Measurements from ENCODE around the gene CCDC85B. TPM values are rescaled to one million over a fixed set of nuclear protein-coding genes. Genes with fewer than 3 reads are reported as not detected.
A peak's percentile ranks its signal among the peaks of the same experiment; 100 is the strongest.

Gene CCDC85B
- total RNA-seq, 1 donor from 2014 or later = 8.4 TPM

GRCh38 chr11:65857500-65857852 is 33.0 kb upstream of the CCDC85B start:
- DNase-seq (ENCODE audit: low spot score) = peak; percentile 52

GRCh38 chr11:65857853-65858680 is 32.4 kb upstream of the CCDC85B start, which contains the start of gene CFL1:
CFL1 (minus strand) TSS chr11:65858180; CDS start chr11:65858099, 81 bp downstream.
- DNase-seq (ENCODE audit: low spot score) = peak; percentile 99

GRCh38 chr11:65858681-65859087 is 31.8 kb upstream of the CCDC85B start:
- DNase-seq (ENCODE audit: low spot score) = no peak

GRCh38 chr11:65859095-65859811 is 31.2 kb upstream of the CCDC85B start:
- DNase-seq (ENCODE audit: low spot score) = peak; percentile 99

DNA sequence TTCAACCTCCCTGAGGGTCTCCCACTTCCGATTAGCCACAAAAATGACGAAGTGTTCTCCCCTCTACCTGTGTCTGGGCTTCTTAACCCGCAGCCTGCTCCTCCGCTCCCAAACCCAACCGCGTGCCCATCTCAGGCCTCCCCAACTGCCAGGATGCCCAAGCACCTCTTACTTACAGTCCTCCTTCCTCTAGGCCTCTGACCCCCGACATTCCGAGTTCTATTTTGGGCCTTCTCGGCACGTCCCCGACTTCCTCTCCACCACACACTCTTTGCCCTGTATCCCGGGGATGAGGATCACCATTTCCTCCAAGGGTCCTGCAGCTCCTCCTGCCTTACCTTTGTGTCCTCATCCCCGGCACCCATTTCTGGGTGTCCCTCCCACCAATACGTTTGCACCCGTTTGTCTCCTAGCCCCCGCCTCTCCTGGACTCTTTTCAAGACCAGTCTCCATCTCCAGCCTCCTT is 30.6 kb upstream of the CCDC85B start:
- DNase-seq (ENCODE audit: low spot score) = no peak

DNA sequence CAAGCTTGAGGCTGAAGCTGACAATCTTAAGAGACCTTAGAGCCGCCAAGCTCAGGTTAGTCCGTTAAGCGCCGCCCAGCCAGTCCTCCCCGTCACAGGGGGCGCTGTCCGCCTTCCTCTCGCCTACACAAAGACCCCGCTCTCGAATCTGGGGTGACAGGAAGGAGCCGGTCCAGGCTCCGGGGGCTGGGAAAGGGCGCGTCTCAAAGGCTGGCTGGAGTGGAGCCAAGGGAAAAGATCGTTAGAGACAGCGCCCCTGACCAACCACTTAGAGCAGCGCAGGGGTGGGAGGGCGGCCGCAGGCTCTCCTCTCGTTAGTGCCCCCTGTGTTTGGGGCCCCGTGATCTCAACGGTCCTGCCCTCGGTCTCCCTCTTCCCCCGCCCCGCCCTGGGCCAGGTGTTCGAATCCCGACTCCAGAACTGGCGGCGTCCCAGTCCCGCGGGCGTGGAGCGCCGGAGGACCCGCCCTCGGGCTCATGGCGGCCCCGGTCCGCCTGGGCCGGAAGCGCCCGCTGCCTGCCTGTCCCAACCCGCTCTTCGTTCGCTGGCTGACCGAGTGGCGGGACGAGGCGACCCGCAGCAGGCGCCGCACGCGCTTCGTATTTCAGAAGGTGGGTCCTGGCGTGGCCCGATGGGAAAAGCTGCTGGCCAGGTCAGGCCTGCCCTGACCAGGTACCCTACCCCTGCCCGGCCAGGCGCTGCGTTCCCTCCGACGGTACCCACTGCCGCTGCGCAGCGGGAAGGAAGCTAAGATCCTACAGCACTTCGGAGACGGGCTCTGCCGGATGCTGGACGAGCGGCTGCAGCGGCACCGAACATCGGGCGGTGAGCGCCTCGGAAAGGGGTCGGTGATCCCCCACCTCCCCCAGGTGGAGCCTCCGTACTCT is 30.0 kb upstream of the CCDC85B start, which contains the start of gene MUS81:
Gene MUS81 (plus strand): TSS at position 156 of the 887 bp plus-strand sequence. CDS start 321 bp downstream, at position 477.
- DNase-seq (ENCODE audit: low spot score) = peak; percentile 99

- no peak for DNase-seq (ENCODE audit: low spot score)
These were observed 29.3 kb upstream of the CCDC85B start for GRCh38 chr11:65861165-65861505.

DNA sequence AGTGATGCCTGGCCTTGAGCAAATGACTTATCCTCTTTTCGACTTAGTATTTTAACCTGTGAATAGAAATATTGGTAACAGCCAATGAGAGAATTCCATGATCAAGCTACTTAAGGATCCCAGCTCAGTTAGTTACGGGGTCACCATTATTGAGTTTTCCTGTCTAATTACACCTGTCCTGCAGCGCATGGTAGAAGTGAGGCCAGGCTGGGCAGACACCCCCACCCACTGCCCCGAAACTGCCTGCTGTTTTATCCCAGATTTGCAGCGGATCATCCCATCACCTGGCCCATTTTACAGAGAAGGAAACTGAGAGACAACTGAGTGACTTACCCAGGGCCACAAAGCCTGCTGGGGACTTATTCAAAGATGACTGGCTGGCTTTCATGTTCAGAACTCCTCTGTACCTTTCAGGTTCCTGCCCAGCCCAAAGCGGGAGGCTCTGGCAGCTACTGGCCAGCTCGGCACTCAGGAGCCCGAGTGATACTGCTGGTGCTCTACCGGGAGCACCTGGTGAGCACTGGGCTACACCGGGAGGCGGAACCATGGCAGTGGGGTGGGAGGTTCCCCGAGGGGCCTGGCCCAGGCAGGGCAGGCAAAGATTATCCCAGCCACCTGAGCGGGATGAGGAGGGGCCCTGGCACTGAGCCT is 28.8 kb upstream of the CCDC85B start:
- no peak for DNase-seq (ENCODE audit: low spot score)

DNA sequence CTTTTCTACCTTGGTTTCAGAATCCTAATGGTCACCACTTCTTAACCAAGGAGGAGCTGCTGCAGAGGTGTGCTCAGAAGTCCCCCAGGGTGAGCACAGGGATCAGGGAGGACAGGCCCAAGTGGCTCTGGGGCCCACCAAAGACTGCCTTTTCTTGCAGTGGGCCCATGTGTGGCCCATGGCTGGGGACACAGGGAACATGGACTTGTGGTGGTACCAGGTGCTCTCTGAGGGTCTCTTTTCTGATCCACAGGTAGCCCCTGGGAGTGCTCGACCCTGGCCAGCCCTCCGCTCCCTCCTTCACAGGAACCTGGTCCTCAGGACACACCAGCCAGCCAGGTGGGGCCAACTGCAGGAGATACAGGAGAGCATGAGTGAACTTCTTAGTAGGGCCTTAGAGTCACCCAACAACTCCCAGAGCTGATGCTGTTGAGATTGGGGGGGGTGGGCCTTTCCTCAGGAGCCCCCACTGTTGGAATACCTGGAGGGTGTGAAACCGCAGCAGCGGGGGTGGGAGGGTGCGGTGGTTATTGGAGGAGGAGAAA is 28.2 kb upstream of the CCDC85B start:
- no peak for DNase-seq (ENCODE audit: low spot score)

GRCh38 chr11:65862941-65863888 is 27.3 kb upstream of the CCDC85B start:
- no peak for DNase-seq (ENCODE audit: low spot score)

DNA sequence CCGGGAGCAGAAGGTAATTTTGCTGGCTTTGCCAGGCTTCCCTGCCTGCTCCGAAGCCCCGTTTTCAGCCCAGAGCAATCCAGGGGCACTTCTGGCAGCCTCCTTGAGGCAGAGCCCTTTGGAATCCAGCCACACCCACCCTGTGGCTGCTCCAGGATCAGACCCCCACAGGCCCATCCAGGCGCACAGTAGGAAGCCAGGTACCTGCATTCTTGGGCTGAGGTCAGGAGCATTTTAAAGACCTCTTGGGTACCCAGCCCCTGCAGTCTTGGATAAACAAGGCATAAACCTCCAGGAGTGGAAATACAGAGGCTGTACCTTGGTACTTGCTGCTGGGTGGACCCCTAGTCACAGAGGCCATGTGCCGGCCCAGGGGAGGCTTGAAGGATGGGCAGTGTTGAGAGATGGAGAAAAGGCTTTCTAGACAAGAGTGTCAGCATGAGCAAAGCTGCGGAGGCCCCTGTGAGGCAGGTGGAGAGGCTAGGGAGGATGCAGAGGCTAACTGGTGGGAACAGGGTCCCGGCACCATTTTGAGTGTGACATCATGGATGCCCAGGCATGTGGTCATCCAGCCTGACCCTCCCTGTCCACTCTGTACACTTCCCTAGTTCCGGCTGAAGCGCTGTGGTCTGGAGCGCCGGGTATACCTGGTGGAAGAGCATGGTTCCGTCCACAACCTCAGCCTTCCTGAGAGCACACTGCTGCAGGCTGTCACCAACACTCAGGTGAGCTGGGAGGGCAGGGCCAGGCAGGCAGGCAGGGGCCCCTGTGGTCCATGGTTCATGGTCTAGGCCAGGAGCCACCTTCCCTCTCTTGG is 26.4 kb upstream of the CCDC85B start:
- no peak for DNase-seq (ENCODE audit: low spot score)

- no peak for DNase-seq (ENCODE audit: low spot score)
These were observed 25.6 kb upstream of the CCDC85B start for GRCh38 chr11:65864706-65865471.

GRCh38 chr11:65865550-65866172 is 24.8 kb upstream of the CCDC85B start:
- DNase-seq (ENCODE audit: low spot score) = no peak

GRCh38 chr11:65866509-65867283 is 23.8 kb upstream of the CCDC85B start:
- DNase-seq (ENCODE audit: low spot score) = no peak

- DNase-seq (ENCODE audit: low spot score) = no peak
These were observed 23.0 kb upstream of the CCDC85B start for GRCh38 chr11:65867284-65868071.

DNA sequence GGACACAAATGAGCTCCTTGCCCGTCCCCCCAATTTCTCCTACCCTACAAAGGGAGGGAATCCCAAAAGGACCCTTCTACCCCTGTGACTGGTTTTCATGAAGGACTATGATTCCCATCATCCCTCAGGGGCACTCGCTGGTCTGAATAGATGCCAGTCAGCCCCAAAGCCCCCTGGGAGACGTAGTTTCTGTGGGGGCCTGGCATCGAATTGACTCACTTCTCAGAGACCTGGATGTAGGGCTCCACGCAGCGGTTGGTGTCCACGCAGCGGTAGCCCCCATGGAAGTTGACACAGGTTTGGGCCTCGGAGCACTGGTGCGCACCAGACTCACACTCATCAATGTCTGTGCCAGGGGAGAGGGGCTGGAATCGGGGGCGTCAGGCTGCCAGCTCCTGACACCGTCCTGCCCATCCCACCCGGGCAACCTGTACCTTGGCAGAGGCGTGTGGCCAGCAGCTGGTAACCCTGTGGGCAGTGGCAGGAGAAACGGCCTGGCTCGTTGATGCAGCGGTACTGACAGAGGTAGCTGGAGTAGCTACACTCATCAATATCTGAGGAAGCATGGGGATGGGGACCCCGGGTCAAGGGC is 22.3 kb upstream of the CCDC85B start:
- DNase-seq (ENCODE audit: low spot score) = no peak
